HepG2 (cell line): ENCODE measurements around the gene MYO18B. TPM values are rescaled to one million over a fixed set of nuclear protein-coding genes. Genes with fewer than 3 reads are reported as not detected.

ENCODE experiments used
- ATAC-seq: fragments of 200-7000 bp; cut with Tn5 transposase; 3 replicates; pipeline ENCODE4 v1.9.1; 2020; ENCODE audit warnings: mild to moderate bottlenecking, moderate library complexity
- BruUV-seq: library from RNA; stranded (reverse); fragments of 400-500 nt; replicated peaks from 2 replicates; lab custom pipeline; 2021; lab: Mats Ljungman, UMichigan
- CTCF ChIA-PET: fragments of 300-600 bp; formaldehyde crosslinking; extraction: SDS; loops from one replicate; lab custom pipeline; 2021; ENCODE audit warnings: low total read pairs, inconsistent platforms, low intra/inter-chr PET ratio; lab: Yijun Ruan, JAX
- POLR2A ChIA-PET: fragments of 350-600 bp; sonication (Branson Sonifier 250); formaldehyde crosslinking; loops from one replicate; lab custom pipeline; 2020; ENCODE audit warnings: antibody characterized with exemption, inconsistent platforms; lab: Yijun Ruan, JAX
- DNase-seq: peaks from one replicate; pipeline ENCODE4 v3.0.0-alpha.2; 2015; ENCODE audit warnings: low spot score
- FAIRE-seq: peaks from 3 replicates; lab custom pipeline; 2011; peaks lifted over from hg19 to GRCh38; lab: Jason Lieb, UNC
- H2AFZ ChIP-seq: one replicate; pipeline ENCODE4 v1.6.1; 2011; ENCODE audit warnings: low read length, inconsistent platforms
- H3K27ac ChIP-seq: fragments of 300-600 bp; 3 replicates; pipeline ENCODE4 v1.8.0; 2011; ENCODE audit warnings: mixed run types, mild to moderate bottlenecking, mixed read lengths, low read length, inconsistent platforms; ENCODE audit not compliant: insufficient read depth; ENCODE audit errors: extremely low read length
- H3K27me3 ChIP-seq, 2 experiments: fragments of 200-600 bp in 1 of 2; 2 replicates in 1 of 2; 3 replicates in 1 of 2; pipeline versions ENCODE4 v1.6.0 to v1.8.0; 2011; ENCODE audit warnings: low read length in 2 of 2, mild to moderate bottlenecking in 2 of 2, moderate library complexity in 2 of 2, inconsistent platforms in 1 of 2; ENCODE audit not compliant: insufficient read depth in 2 of 2, control insufficient read depth in 1 of 2
- H3K36me3 ChIP-seq, 2 experiments: fragments of 200-600 bp in 1 of 2; replicated peaks in 1 of 2; 2 replicates in 1 of 2; 3 replicates in 1 of 2; pipeline versions ENCODE4 v1.5.1 to v1.8.0; 2011; ENCODE audit warnings: low read length in 2 of 2, inconsistent platforms in 1 of 2; ENCODE audit not compliant: insufficient read depth in 2 of 2, control insufficient read depth in 1 of 2
- H3K4me1 ChIP-seq: 2 replicates; pipeline ENCODE4 v1.5.1; 2012; ENCODE audit warnings: low read length, inconsistent platforms; ENCODE audit not compliant: insufficient read depth
- H3K4me2 ChIP-seq: 2 replicates; pipeline ENCODE4 v1.6.0; 2011; ENCODE audit warnings: low read depth, low read length, inconsistent platforms
- H3K4me3 ChIP-seq, 3 experiments: fragments of 200-600 bp in 1 of 3; sonication (generic), shearing (Covaris generic) in 1 of 3; replicated peaks in 1 of 3; 2 replicates each; pipeline ENCODE4 v1.5.1; 2011 to 2016; ENCODE audit warnings: low read length in 3 of 3, inconsistent platforms in 2 of 3, low read depth in 2 of 3, mild to moderate bottlenecking in 2 of 3, control low read depth in 1 of 3, mixed read lengths in 1 of 3; ENCODE audit not compliant: insufficient read depth in 1 of 3
- H3K79me2 ChIP-seq: one replicate; pipeline ENCODE4 v1.6.1; 2011; ENCODE audit warnings: low read length, inconsistent platforms; ENCODE audit not compliant: insufficient read depth
- H3K9ac ChIP-seq: 2 replicates; pipeline ENCODE4 v1.6.0; 2011; ENCODE audit warnings: mild to moderate bottlenecking, low read depth, low read length, inconsistent platforms; ENCODE audit not compliant: insufficient read depth
- H3K9me3 ChIP-seq: 2 replicates; pipeline ENCODE4 v1.5.1; 2012; ENCODE audit warnings: mild to moderate bottlenecking, low read length
- H4K20me1 ChIP-seq: 2 replicates; pipeline ENCODE4 v1.6.0; 2011; ENCODE audit warnings: inconsistent platforms, mild to moderate bottlenecking, low read length, moderate library complexity; ENCODE audit not compliant: insufficient read depth
- CENPT ChIP-seq: sonication (generic); formaldehyde crosslinking; IDR thresholded peaks from 2 replicates; pipeline ENCODE4 v1.8.0; 2022; ENCODE audit warnings: low read depth, mild to moderate bottlenecking, moderate library complexity, missing genetic modification reagents
- HMGXB4 ChIP-seq, 2 experiments: sonication (generic) in 1 of 2; formaldehyde crosslinking in 1 of 2; IDR thresholded peaks; 2 replicates each; pipeline versions ENCODE4 v1.4.0 to v1.6.1; 2018 to 2020; ENCODE audit warnings: missing genetic modification reagents in 2 of 2, borderline replicate concordance in 1 of 2, low read depth in 1 of 2, mild to moderate bottlenecking in 1 of 2, missing biosample characterization in 1 of 2
- NFYB ChIP-seq: sonication (generic); formaldehyde crosslinking; IDR thresholded peaks from 2 replicates; pipeline ENCODE4 v1.4.0; 2020; ENCODE audit warnings: missing genetic modification reagents
- RAD21 ChIP-seq: fragments of 450-650 bp; formaldehyde crosslinking; IDR thresholded peaks from 2 replicates; pipeline ENCODE4 v1.5.0; 2020; ENCODE audit warnings: mild to moderate bottlenecking
- SMC3 ChIP-seq: IDR thresholded peaks from 2 replicates; pipeline ENCODE4 v1.6.1; 2011; ENCODE audit warnings: low read length, improper control_type of control experiment
- SNAPC5 ChIP-seq: sonication (generic); formaldehyde crosslinking; IDR thresholded peaks from 2 replicates; pipeline ENCODE4 v1.8.1; 2023; ENCODE audit warnings: mild to moderate bottlenecking, missing genetic modification reagents, borderline replicate concordance
- STAG1 ChIP-seq: sonication (generic); formaldehyde crosslinking; IDR thresholded peaks from 2 replicates; pipeline ENCODE4 v1.4.0; 2020; ENCODE audit warnings: missing genetic modification reagents
- ZBTB2 ChIP-seq: sonication (generic); formaldehyde crosslinking; IDR thresholded peaks from 2 replicates; pipeline ENCODE4 v1.8.0; 2022; ENCODE audit warnings: low read depth, missing genetic modification reagents
- ZNF136 ChIP-seq: sonication (generic); formaldehyde crosslinking; IDR thresholded peaks from 2 replicates; pipeline ENCODE4 v1.8.1; 2022; ENCODE audit warnings: low read depth, mild to moderate bottlenecking, moderate library complexity, missing genetic modification reagents
- ZNF556 ChIP-seq: sonication (generic); formaldehyde crosslinking; IDR thresholded peaks from 2 replicates; pipeline ENCODE4 v1.4.0; 2020; ENCODE audit warnings: mild to moderate bottlenecking, missing genetic modification reagents, borderline replicate concordance
- WGBS: methylation state at CpG from one replicate; pipeline ENCODE4 v1.1.6; 2017; ENCODE audit warnings: low lambda C conversion rate; 5-methylcytosine and 5-hydroxymethylcytosine counted together
- in situ Hi-C: cut with HindIII; loops from 2 replicates; pipeline ENCODE4 v1.10.0; 2017; ENCODE audit warnings: low pct_unique_long_range_greater_than_20kb; ENCODE audit not compliant: extremely low pct_ligation_motif_present
- intact Hi-C: fragments of 100-400 bp; cut with micrococcal nuclease; formaldehyde crosslinking; loops from one replicate; pipeline ENCODE4 v1.10.0; 2022; ENCODE audit not compliant: unreplicated experiment
- polyA plus RNA-seq, 8 experiments: library from polyadenylated mRNA; depleted of rRNA in 3 of 8; stranded (reverse) in 7 of 8; unstranded in 1 of 8; fragments of >200 nt; fragmentation: Illumina TruSeq in 4 of 8; extraction: Trizol in 4 of 8; gene quantifications; 2 replicates each; pipeline versions ENCODE4 v1.2.1 to v1.2.3, GENCODE V29; 2011 to 2016; ENCODE audit warnings: low read depth in 4 of 8, missing spikeins in 1 of 8, mixed read lengths in 1 of 8; ENCODE audit not compliant: insufficient read depth in 1 of 8
- total RNA-seq, 5 experiments: library from RNA; depleted of rRNA; stranded (reverse); fragments of >200 nt; fragmentation: Illumina TruSeq; extraction: Trizol; gene quantifications; 2 replicates each; pipeline ENCODE4 v1.2.3, GENCODE V29; 2016; ENCODE audit warnings: low read depth in 1 of 5
- TF ChIP-seq, protein P1 (sequence below): sonication (generic); formaldehyde crosslinking; IDR thresholded peaks from 2 replicates; pipeline ENCODE4 v1.5.0; 2020; ENCODE audit warnings: mild to moderate bottlenecking, missing genetic modification reagents, moderate library complexity
- TF ChIP-seq, protein P2 (sequence below): sonication (generic); formaldehyde crosslinking; IDR thresholded peaks from 2 replicates; pipeline ENCODE4 v1.4.0; 2020; ENCODE audit warnings: mild to moderate bottlenecking, missing genetic modification reagents, borderline replicate concordance
- TF ChIP-seq, protein P3 (sequence below): sonication (generic); IDR thresholded peaks from 2 replicates; pipeline ENCODE4 v1.6.1; 2016; ENCODE audit warnings: low read depth, borderline replicate concordance

Gene MYO18B
- total and polyA plus RNA-seq, 2 of the 13 experiments (the other 11 are each of a cell fraction or from before 2014, with no cell fraction given): 0.01 TPM; not detected in 1

GRCh38 chr22:25959818-25960774 is 218.1 kb downstream of the MYO18B start:
- FAIRE-seq: no peak
- TF ChIP-seq, protein P1, sequence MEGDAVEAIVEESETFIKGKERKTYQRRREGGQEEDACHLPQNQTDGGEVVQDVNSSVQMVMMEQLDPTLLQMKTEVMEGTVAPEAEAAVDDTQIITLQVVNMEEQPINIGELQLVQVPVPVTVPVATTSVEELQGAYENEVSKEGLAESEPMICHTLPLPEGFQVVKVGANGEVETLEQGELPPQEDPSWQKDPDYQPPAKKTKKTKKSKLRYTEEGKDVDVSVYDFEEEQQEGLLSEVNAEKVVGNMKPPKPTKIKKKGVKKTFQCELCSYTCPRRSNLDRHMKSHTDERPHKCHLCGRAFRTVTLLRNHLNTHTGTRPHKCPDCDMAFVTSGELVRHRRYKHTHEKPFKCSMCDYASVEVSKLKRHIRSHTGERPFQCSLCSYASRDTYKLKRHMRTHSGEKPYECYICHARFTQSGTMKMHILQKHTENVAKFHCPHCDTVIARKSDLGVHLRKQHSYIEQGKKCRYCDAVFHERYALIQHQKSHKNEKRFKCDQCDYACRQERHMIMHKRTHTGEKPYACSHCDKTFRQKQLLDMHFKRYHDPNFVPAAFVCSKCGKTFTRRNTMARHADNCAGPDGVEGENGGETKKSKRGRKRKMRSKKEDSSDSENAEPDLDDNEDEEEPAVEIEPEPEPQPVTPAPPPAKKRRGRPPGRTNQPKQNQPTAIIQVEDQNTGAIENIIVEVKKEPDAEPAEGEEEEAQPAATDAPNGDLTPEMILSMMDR (CRISPR knock-in tag): peak; percentile 28; the same call in 1 of the 2 replicates
- TF ChIP-seq CENPT (CRISPR knock-in tag): no peak
- 0 out of 2 replicates have a peak, but pooled peaks have one; percentile 31 for TF ChIP-seq RAD21 (CRISPR knock-in tag)
- TF ChIP-seq ZNF556 (CRISPR knock-in tag): no peak
- TF ChIP-seq HMGXB4 (CRISPR knock-in tag; IDR thresholded peaks at IDR 0.05; ENCODE audit: borderline replicate concordance in 1 of 2, low read depth in 1 of 2): no peak
- no peak for TF ChIP-seq SNAPC5 (CRISPR knock-in tag)
- peak; percentile 11; the same call in 1 of the 2 replicates for TF ChIP-seq STAG1 (CRISPR knock-in tag)
- no peak for TF ChIP-seq ZNF136 (CRISPR knock-in tag)
- no peak for TF ChIP-seq NFYB (CRISPR knock-in tag)
- TF ChIP-seq, protein P2, sequence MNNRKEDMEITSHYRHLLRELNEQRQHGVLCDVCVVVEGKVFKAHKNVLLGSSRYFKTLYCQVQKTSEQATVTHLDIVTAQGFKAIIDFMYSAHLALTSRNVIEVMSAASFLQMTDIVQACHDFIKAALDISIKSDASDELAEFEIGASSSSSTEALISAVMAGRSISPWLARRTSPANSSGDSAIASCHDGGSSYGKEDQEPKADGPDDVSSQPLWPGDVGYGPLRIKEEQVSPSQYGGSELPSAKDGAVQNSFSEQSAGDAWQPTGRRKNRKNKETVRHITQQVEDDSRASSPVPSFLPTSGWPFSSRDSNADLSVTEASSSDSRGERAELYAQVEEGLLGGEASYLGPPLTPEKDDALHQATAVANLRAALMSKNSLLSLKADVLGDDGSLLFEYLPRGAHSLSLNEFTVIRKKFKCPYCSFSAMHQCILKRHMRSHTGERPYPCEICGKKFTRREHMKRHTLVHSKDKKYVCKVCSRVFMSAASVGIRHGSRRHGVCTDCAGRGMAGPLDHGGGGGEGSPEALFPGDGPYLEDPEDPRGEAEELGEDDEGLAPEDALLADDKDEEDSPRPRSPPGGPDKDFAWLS (CRISPR knock-in tag): no peak
- no peak for TF ChIP-seq ZBTB2
- TF ChIP-seq, protein P3, sequence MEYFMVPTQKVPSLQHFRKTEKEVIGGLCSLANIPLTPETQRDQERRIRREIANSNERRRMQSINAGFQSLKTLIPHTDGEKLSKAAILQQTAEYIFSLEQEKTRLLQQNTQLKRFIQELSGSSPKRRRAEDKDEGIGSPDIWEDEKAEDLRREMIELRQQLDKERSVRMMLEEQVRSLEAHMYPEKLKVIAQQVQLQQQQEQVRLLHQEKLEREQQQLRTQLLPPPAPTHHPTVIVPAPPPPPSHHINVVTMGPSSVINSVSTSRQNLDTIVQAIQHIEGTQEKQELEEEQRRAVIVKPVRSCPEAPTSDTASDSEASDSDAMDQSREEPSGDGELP: no peak
- peak; percentile 42; the same call in 1 of the 2 replicates for TF ChIP-seq SMC3

More at GRCh38 chr22:25959818-25960774, 218.1 kb downstream of the MYO18B start:
- intact Hi-C loops: no loop called here
- no peaks in the 10 kb centered on the region for H3K9me3 ChIP-seq
- ChIA-PET CTCF (no interaction called here), POLR2A (no interaction called here)
- no peak overlapping the region for H3K27ac ChIP-seq
- no peak for DNase-seq
- BruUV-seq: no TSS peak
- H3K9ac ChIP-seq: no peak overlapping the region
- no peaks in the 10 kb centered on the region for H3K79me2 ChIP-seq
- WGBS: 30% methylated on average over 12 of the region's 12 CpGs
- H3K4me3 ChIP-seq: no peak overlapping the region
- peaks cover 13% of the 10 kb centered on the region for H3K4me1 ChIP-seq
- no peak overlapping the region for H2AFZ ChIP-seq
- H3K4me2 ChIP-seq: no peak overlapping the region
- no peaks in the 10 kb centered on the region for H4K20me1 ChIP-seq
- H3K27me3 ChIP-seq: no peaks in the 10 kb centered on the region
- in situ Hi-C loops: no loop called here
- H3K36me3 ChIP-seq: no peaks in the 10 kb centered on the region
- peak; percentile 55; the same call in 1 of the 3 replicates for ATAC-seq
